ENCODE data around the gene DENND1C. TPM values are rescaled to one million over a fixed set of nuclear protein-coding genes. Genes with fewer than 3 reads are reported as not detected.

DENND1C gene
- total RNA-seq, 1 donor from 2014 or later = 1.5 TPM

DNA sequence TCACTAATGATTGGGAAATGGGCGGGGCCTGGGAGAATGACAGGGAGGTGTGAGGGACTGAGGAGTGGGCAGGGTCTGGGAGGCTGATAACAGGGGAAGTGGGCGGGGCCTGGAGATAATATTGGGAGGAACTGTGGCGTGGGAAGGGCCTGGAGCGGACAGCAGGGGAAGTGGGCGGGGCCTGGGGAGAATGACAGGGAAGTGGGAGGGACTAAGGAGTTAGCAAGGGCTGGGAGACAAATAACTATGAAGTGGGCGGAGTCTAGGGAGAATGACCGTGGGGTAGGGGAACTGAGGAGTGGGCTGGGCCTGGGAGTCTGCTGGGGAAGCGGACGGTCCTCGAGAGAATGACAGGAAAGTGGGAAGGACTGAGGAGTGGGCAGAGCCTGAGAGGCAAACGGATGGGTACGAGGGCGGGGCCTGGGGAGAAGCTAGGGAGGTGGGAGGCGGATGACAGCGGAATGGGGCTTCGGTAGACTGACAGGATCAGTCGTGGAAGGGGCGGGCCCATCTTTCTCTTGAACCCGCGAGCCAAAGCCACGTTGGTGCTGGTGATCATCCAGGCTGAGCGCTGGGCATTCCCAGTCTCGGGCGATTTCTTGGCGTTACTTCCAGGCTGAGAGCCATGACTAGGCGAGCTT is 34.6 kb upstream of the DENND1C start:
- Mint-ChIP-seq H3K27ac (ENCODE audit: unreplicated experiment) (peak overlapping the region; percentile 67), H3K36me3 (ENCODE audit: low read depth, unreplicated experiment) (peaks cover 9% of the 10 kb centered on the region), H3K9me3 (ENCODE audit: unreplicated experiment) (no peaks in the 10 kb centered on the region), H3K4me3 (ENCODE audit: unreplicated experiment) (peak overlapping the region; percentile 94), H3K27me3 (ENCODE audit: unreplicated experiment) (peaks cover 8% of the 10 kb centered on the region), H3K4me1 (ENCODE audit: unreplicated experiment) (peaks cover 19% of the 10 kb centered on the region)
- peak; percentile 88 for DNase-seq (ENCODE audit: low spot score)
- TF ChIP-seq, protein P1, sequence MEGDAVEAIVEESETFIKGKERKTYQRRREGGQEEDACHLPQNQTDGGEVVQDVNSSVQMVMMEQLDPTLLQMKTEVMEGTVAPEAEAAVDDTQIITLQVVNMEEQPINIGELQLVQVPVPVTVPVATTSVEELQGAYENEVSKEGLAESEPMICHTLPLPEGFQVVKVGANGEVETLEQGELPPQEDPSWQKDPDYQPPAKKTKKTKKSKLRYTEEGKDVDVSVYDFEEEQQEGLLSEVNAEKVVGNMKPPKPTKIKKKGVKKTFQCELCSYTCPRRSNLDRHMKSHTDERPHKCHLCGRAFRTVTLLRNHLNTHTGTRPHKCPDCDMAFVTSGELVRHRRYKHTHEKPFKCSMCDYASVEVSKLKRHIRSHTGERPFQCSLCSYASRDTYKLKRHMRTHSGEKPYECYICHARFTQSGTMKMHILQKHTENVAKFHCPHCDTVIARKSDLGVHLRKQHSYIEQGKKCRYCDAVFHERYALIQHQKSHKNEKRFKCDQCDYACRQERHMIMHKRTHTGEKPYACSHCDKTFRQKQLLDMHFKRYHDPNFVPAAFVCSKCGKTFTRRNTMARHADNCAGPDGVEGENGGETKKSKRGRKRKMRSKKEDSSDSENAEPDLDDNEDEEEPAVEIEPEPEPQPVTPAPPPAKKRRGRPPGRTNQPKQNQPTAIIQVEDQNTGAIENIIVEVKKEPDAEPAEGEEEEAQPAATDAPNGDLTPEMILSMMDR (IDR thresholded peaks at IDR 0.05; ENCODE audit: unreplicated experiment) = no peak

DNA sequence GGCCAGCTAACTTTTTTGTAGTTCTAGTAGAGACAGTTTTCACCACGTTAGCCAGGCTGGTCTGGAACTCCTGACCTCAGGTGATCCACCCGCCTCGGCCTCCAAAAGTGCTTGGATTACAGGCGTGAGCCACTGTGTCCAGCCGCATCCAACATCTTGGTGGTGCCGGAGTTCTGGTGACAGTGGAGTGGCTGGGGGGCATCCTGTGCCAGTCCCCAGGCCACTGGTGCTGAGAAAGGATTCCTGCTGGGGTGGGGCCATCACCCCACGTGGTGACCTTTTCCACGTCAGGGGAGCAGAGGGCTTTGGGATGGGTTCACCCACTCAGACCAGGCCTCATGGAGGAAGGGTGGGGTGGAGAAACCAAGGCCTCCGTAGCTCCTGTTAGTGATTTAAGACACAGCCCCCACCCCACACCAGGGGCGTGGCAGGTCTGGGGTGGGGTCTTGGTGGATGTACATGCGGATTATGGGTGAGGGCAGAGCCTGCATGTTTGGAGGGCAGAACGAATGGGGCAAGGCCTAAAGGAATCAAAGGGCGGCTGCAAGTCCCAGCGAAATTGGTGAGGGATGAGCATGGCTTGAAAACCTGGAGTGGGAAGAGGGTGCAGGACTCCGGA is 33.4 kb upstream of the DENND1C start:
- H3K36me3 Mint-ChIP-seq (ENCODE audit: low read depth, unreplicated experiment) = peaks cover 9% of the 10 kb centered on the region
- TF ChIP-seq, protein P1 (IDR thresholded peaks at IDR 0.05; ENCODE audit: unreplicated experiment) = no peak
- no peak overlapping the region for H3K27ac Mint-ChIP-seq (ENCODE audit: unreplicated experiment)
- peaks cover 19% of the 10 kb centered on the region for H3K4me1 Mint-ChIP-seq (ENCODE audit: unreplicated experiment)
- H3K9me3 Mint-ChIP-seq (ENCODE audit: unreplicated experiment) = no peaks in the 10 kb centered on the region
- H3K4me3 Mint-ChIP-seq (ENCODE audit: unreplicated experiment) = no peak overlapping the region
- no peak for DNase-seq (ENCODE audit: low spot score)
- peaks cover 8% of the 10 kb centered on the region for H3K27me3 Mint-ChIP-seq (ENCODE audit: unreplicated experiment)

DNA sequence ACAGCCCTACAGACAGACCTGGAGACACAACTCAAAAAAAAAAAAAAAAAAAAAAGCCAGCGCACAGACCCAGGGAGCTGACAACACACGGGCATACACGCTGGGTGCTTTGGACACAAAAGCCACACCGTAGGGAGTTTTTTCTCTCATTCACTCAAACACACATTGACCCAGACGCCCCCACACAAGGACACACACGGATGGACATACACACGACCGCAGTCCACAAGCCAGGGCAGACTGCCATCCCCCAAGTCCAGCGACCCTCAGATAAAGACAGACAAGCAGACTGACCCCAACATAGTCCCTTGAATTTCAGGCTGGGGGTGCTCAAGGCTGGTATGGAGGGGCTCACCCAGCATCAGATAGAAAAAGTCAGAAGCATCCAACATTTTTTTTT is 32.5 kb upstream of the DENND1C start:
- Mint-ChIP-seq H3K36me3 (ENCODE audit: low read depth, unreplicated experiment) (peaks cover 9% of the 10 kb centered on the region), H3K4me1 (ENCODE audit: unreplicated experiment) (peaks cover 19% of the 10 kb centered on the region), H3K4me3 (ENCODE audit: unreplicated experiment) (no peak overlapping the region), H3K27me3 (ENCODE audit: unreplicated experiment) (peaks cover 8% of the 10 kb centered on the region), H3K9me3 (ENCODE audit: unreplicated experiment) (no peaks in the 10 kb centered on the region), H3K27ac (ENCODE audit: unreplicated experiment) (no peak overlapping the region)
- DNase-seq (ENCODE audit: low spot score) = no peak
- TF ChIP-seq, protein P1 (IDR thresholded peaks at IDR 0.05; ENCODE audit: unreplicated experiment) = no peak

DNA sequence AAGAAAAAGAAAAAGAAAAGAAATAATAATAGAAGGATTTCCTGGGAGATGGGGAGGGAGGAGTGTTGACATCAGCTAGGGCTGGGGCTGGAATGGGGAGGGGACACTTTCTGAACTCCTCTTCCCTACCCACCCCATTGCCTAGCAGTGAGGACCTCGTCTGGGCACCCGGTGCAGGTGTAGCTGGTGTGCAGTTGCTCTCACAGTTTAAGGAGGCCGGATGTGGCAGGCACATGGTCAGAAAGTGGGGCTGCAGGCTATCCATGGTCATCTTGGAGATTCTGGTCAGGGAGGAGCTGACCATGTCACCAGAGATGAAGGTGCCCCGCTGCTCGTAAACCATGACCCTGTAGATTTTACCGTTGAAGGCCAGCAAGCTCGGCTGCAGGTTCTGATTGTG is 29.0 kb upstream of the DENND1C start:
- TF ChIP-seq, protein P1 (IDR thresholded peaks at IDR 0.05; ENCODE audit: unreplicated experiment) = no peak
- DNase-seq (ENCODE audit: low spot score) = no peak
- Mint-ChIP-seq H3K4me3 (ENCODE audit: unreplicated experiment) (no peak overlapping the region), H3K27me3 (ENCODE audit: unreplicated experiment) (peaks cover 2% of the 10 kb centered on the region), H3K36me3 (ENCODE audit: low read depth, unreplicated experiment) (no peaks in the 10 kb centered on the region), H3K27ac (ENCODE audit: unreplicated experiment) (no peak overlapping the region), H3K4me1 (ENCODE audit: unreplicated experiment) (no peaks in the 10 kb centered on the region), H3K9me3 (ENCODE audit: unreplicated experiment) (no peaks in the 10 kb centered on the region)
